C4-2B (cell line): ENCODE results near the gene HSPA9.

ENCODE experiments used
- H3K27ac ChIP-seq: fragments of 450-650 bp; 2 replicates; pipeline ENCODE4 v1.5.1; 2017
- ZFX ChIP-seq: fragments of 450-650 bp; IDR thresholded peaks from 2 replicates; pipeline ENCODE4 v1.6.1; 2017
- TF ChIP-seq, protein P1 (sequence below): fragments of 450-650 bp; conservative IDR thresholded peaks from 2 replicates; pipeline ENCODE4 v1.5.1; 2017; ENCODE audit warnings: mild to moderate bottlenecking

HSPA9 gene

DNA sequence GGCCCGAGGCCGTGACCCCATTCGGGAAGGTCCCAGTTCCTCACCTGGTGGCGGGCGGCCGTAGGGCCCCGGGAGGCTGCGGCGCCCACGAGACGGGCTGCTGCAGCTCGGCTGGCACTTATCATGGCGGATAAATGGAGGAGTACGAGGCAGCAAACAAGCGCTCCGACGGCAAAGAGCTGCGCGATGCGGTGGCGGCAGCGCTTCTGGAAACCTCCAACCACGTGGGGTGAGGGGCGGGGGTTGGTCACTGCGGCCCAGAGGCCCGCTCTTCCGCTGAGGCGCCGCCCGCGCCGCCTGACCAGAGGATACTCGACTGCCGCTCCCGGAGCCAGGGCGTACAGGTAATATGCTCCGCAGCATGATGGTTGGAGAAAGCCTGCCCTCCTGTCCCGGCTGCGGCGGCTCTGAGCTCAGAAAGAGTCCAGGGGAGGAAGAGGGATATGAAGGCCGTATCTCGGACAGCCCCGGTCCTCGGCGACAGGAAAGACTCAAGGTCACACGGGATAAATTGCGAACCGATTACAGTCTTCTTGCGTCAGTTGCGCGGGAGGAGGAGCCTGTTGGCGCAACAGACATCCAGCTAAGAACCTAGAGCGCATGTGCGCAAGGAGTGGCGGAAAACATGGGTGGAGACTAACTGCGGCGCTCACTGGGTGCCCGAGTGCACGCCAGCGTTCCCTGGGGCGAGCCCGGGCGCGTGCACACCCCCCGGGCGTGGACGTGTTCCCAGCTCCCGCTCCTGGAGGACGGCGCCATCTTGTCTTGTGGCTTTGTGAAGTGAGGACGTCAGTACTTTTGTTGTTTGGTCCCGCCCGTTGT, at the start of gene HSPA9:
Gene HSPA9 (minus strand): TSS at position 208 of the 822 bp plus-strand sequence. CDS start 83 bp downstream, at position 125.
- TF ChIP-seq, protein P1, sequence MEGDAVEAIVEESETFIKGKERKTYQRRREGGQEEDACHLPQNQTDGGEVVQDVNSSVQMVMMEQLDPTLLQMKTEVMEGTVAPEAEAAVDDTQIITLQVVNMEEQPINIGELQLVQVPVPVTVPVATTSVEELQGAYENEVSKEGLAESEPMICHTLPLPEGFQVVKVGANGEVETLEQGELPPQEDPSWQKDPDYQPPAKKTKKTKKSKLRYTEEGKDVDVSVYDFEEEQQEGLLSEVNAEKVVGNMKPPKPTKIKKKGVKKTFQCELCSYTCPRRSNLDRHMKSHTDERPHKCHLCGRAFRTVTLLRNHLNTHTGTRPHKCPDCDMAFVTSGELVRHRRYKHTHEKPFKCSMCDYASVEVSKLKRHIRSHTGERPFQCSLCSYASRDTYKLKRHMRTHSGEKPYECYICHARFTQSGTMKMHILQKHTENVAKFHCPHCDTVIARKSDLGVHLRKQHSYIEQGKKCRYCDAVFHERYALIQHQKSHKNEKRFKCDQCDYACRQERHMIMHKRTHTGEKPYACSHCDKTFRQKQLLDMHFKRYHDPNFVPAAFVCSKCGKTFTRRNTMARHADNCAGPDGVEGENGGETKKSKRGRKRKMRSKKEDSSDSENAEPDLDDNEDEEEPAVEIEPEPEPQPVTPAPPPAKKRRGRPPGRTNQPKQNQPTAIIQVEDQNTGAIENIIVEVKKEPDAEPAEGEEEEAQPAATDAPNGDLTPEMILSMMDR, result no peak
- peak; percentile 75 for TF ChIP-seq ZFX
- peak within 1 kb of the TSS; percentile 99 for H3K27ac ChIP-seq

DNA sequence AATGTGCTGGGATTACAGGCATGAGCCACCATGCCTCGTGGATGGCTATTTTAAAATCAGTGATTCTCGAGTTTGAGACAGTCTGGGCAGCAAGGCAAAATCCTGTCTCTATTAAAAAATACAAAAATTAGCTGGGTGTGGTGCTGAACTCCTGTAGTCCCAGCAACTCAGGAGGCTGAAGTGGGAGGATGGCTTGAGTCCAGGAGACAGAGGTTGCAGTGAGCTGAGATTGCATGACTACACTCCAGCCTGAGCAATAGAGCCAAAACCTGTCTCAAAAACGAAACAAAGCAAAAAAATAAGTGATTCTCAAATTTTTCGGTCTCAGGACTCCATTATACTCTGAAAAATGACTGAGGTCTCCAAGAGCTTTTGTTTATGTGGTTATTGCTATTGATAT, 47.9 kb upstream of the HSPA9 start:
- no peak overlapping the region for H3K27ac ChIP-seq
- TF ChIP-seq, protein P1, result no peak
- TF ChIP-seq ZFX, result no peak

DNA sequence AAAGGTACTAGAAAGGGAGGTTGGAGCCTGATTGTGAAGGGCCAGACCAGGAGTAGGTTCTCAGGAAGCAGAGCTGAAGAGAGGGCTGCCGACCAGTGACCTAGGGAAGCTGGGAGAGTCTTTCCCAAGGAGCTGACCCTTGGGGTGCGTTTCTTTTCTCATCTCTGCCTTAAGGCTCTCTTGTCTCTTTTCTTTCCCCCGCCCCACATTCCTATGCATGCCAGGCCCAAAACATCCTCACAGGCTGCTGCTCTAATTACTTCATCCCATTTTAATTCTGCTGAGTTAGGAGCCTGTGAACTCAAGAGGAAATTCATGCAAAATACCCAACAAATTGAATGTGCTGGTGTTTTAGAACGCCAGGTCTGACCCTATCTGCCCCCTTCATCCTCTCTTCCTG, 46.9 kb upstream of the HSPA9 start:
- H3K27ac ChIP-seq, result no peak overlapping the region
- TF ChIP-seq, protein P1, result no peak
- no peak for TF ChIP-seq ZFX

DNA sequence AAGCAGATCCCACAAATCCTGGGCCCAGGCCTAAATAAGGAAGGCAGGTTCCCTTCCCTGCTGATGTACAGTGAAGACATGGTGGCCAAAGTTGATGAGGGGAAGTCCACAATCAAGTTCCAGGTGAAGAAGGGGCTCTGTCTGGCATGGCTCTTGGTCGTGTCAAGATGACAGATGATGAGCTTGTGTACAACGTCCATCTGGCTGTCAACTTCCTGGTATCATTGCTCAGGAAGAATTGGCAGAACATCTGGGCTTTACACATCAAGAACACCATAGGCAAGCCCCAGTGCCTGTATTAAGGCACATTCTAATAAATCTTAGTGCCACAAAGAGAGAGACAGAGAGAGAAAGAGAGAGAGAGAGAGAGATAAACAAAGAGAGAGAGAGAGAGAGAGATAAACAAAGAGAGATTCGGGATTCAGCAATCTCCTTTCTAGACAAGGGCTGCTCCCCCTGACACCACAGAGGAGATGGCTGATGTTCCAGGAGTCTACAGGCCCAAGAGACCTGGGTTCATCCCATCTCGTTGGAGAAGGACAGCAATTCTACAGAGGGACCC, 45.5 kb upstream of the HSPA9 start:
- H3K27ac ChIP-seq, result no peak overlapping the region
- TF ChIP-seq ZFX, result no peak
- TF ChIP-seq, protein P1, result no peak

DNA sequence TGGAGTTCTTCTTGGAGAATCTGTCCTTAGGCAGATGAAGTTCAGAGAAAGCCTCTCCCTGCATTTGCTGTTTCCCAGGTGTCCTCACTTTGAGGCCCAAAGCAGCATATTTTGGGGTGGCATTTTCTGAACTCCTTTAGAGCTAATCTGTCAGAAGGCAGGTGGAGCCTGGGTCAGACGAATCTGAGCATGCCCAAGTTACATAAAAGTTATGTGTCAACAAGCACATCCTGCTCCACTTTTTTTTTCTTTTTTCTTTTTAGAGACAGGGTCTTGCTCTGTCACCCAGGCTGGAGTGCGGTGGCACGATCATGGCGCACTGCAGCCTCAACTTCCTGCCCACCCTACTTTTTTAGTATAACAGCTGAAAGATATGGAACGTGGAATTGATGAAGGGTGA, 41.3 kb upstream of the HSPA9 start:
- TF ChIP-seq, protein P1, result no peak
- no peak for TF ChIP-seq ZFX
- H3K27ac ChIP-seq, result no peak overlapping the region

DNA sequence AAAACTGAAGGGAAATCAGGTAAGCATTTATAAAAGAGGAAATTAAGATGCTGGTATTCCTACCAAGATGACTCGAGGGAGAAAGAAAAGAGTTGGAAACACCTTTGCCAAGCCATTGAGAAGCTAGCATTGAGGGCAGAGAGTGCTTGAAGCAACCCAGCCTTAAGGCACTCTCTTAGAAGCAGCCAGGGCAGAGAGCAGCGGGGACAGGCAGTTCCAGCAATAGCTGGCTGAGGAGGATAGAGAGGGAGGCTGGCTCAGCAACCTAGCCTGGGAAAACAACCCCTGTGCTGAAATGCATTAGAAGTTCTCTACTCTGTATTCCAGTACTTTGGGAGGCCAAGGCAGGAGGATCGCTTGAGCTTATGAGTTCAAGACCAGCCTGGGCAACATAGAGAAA, 40.3 kb upstream of the HSPA9 start:
- TF ChIP-seq, protein P1, result no peak
- no peak for TF ChIP-seq ZFX

DNA sequence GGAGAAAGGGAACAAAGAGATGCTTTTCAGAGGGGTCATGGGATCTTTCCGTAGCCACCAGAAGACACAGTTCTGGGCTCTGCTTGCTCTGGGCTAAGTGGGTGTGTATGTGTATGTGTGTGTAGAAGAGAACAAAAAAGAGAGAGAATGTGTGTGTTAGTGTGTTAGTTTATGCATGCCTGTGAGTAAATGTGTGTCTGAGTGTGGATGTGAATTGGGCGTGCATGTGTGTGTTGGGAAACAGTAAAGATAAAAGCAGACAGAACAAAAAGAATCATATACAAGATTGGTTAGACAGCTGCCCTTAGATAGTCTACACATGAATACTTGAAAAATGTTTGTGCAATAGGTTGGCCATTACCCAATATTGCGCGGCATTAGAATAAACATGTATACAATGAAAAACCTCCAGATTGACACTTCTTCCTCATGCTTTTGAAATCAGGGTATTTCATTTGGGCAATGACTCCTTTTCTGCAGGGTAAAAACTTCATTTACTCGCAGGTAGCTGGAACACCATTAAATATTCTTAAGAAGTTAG, 36.5 kb upstream of the HSPA9 start:
- H3K27ac ChIP-seq, result peak overlapping the region; percentile 88
- TF ChIP-seq, protein P1, result no peak
- no peak for TF ChIP-seq ZFX

More for the DNA sequence above, 40.3 kb upstream of the HSPA9 start:
- H3K27ac ChIP-seq, result no peak overlapping the region
